ENCODE measurements around the gene PIK3AP1. TPM values are rescaled to one million over a fixed set of nuclear protein-coding genes. Genes with fewer than 3 reads are reported as not detected.

Gene PIK3AP1
- total RNA-seq, 2 experiments from 2014 or later: 0.72 to 1.1 TPM

- no peak overlapping the region for H3K4me3 Mint-ChIP-seq
- H3K27ac Mint-ChIP-seq: no peak overlapping the region
- peaks cover 8% of the 10 kb centered on the region for H3K4me1 Mint-ChIP-seq
- no peaks in the 10 kb centered on the region for H3K9me3 Mint-ChIP-seq
- no peaks in the 10 kb centered on the region for H3K36me3 Mint-ChIP-seq (ENCODE audit: low read depth)
- CTCF ChIA-PET: interaction anchor here (0.5 to 1.4 kb wide), 5 partner anchors 9 to 549 kb away, joined by 3 to 4 read pairs (median 3); no protein-coding TSS in a partner anchor
- H3K27me3 Mint-ChIP-seq: no peaks in the 10 kb centered on the region
- POLR2A ChIA-PET: no interaction called here
- no peak for DNase-seq
These were observed 47.7 kb downstream of the PIK3AP1 start for GRCh38 chr10:96672481-96673175.

- CTCF ChIA-PET: no interaction called here
- Mint-ChIP-seq H3K27me3 (no peaks in the 10 kb centered on the region), H3K36me3 (ENCODE audit: low read depth) (no peaks in the 10 kb centered on the region), H3K4me1 (peaks cover 8% of the 10 kb centered on the region), H3K4me3 (no peak overlapping the region), H3K27ac (no peak overlapping the region), H3K9me3 (no peaks in the 10 kb centered on the region)
- DNase-seq: no peak
- POLR2A ChIA-PET: no interaction called here
These were observed 49.0 kb downstream of the PIK3AP1 start for GRCh38 chr10:96671211-96671890.

GRCh38 chr10:96670786-96671185 is 49.5 kb downstream of the PIK3AP1 start:
- ChIA-PET POLR2A (no interaction called here), CTCF (interaction anchor here (2.0 kb wide), 1 partner anchor 13 kb away, joined by 6 read pairs; no protein-coding TSS in a partner anchor)

GRCh38 chr10:96667401-96667800 is 52.9 kb downstream of the PIK3AP1 start:
- DNase-seq: no peak
- Mint-ChIP-seq H3K36me3 (ENCODE audit: low read depth) (no peaks in the 10 kb centered on the region), H3K27ac (no peak overlapping the region), H3K4me3 (no peak overlapping the region), H3K27me3 (no peaks in the 10 kb centered on the region), H3K9me3 (no peaks in the 10 kb centered on the region), H3K4me1 (peaks cover 4% of the 10 kb centered on the region)
- POLR2A ChIA-PET: no interaction called here
- CTCF ChIA-PET: no interaction called here

More at GRCh38 chr10:96670786-96671185, 49.5 kb downstream of the PIK3AP1 start:
- H3K4me3 Mint-ChIP-seq: no peak overlapping the region
- no peaks in the 10 kb centered on the region for H3K36me3 Mint-ChIP-seq (ENCODE audit: low read depth)
- H3K4me1 Mint-ChIP-seq: peaks cover 8% of the 10 kb centered on the region
- H3K27me3 Mint-ChIP-seq: no peaks in the 10 kb centered on the region
- no peak overlapping the region for H3K27ac Mint-ChIP-seq
- H3K9me3 Mint-ChIP-seq: no peaks in the 10 kb centered on the region
- DNase-seq: no peak

- H3K9me3 Mint-ChIP-seq: no peaks in the 10 kb centered on the region
These were observed 53.6 kb downstream of the PIK3AP1 start for GRCh38 chr10:96666741-96667140.

GRCh38 chr10:96665306-96665705 is 55.0 kb downstream of the PIK3AP1 start:
- Mint-ChIP-seq H3K27ac (no peak overlapping the region), H3K36me3 (ENCODE audit: low read depth) (no peaks in the 10 kb centered on the region), H3K9me3 (no peaks in the 10 kb centered on the region), H3K4me1 (peaks cover 4% of the 10 kb centered on the region), H3K27me3 (no peaks in the 10 kb centered on the region), H3K4me3 (no peak overlapping the region)
- ChIA-PET CTCF (no interaction called here), POLR2A (no interaction called here)
- no peak for DNase-seq

More at GRCh38 chr10:96666741-96667140, 53.6 kb downstream of the PIK3AP1 start:
- POLR2A ChIA-PET: no interaction called here
- Mint-ChIP-seq H3K4me3 (no peak overlapping the region), H3K27ac (no peak overlapping the region), H3K27me3 (no peaks in the 10 kb centered on the region), H3K4me1 (peaks cover 4% of the 10 kb centered on the region), H3K36me3 (ENCODE audit: low read depth) (no peaks in the 10 kb centered on the region)
- CTCF ChIA-PET: no interaction called here
- DNase-seq: no peak

GRCh38 chr10:96664563-96664962 is 55.8 kb downstream of the PIK3AP1 start:
- peaks cover 4% of the 10 kb centered on the region for H3K4me1 Mint-ChIP-seq
- H3K9me3 Mint-ChIP-seq: no peaks in the 10 kb centered on the region
- no peak overlapping the region for H3K4me3 Mint-ChIP-seq
- no peak for DNase-seq
- POLR2A ChIA-PET: no interaction called here
- H3K27me3 Mint-ChIP-seq: no peaks in the 10 kb centered on the region
- H3K36me3 Mint-ChIP-seq (ENCODE audit: low read depth): no peaks in the 10 kb centered on the region
- CTCF ChIA-PET: interaction anchor here (1.5 kb wide), 1 partner anchor 11 kb away, joined by 3 read pairs; no protein-coding TSS in a partner anchor
- no peak overlapping the region for H3K27ac Mint-ChIP-seq

- POLR2A ChIA-PET: no interaction called here
- H3K27me3 Mint-ChIP-seq: no peaks in the 10 kb centered on the region
- no peaks in the 10 kb centered on the region for H3K36me3 Mint-ChIP-seq (ENCODE audit: low read depth)
- no peak for DNase-seq
- H3K4me3 Mint-ChIP-seq: no peak overlapping the region
- CTCF ChIA-PET: interaction anchor here (1.5 kb wide), 1 partner anchor 10 kb away, joined by 3 read pairs; no protein-coding TSS in a partner anchor
- no peaks in the 10 kb centered on the region for H3K9me3 Mint-ChIP-seq
- no peak overlapping the region for H3K27ac Mint-ChIP-seq
- peaks cover 4% of the 10 kb centered on the region for H3K4me1 Mint-ChIP-seq
These were observed 56.5 kb downstream of the PIK3AP1 start for GRCh38 chr10:96663797-96664196.

- ChIA-PET CTCF (no interaction called here), POLR2A (no interaction called here)
- DNase-seq: no peak
- H3K4me1 Mint-ChIP-seq: peaks cover 5% of the 10 kb centered on the region
- H3K4me3 Mint-ChIP-seq: no peak overlapping the region
- no peaks in the 10 kb centered on the region for H3K9me3 Mint-ChIP-seq
- H3K27me3 Mint-ChIP-seq: no peaks in the 10 kb centered on the region
- no peaks in the 10 kb centered on the region for H3K36me3 Mint-ChIP-seq (ENCODE audit: low read depth)
- H3K27ac Mint-ChIP-seq: no peak overlapping the region
These were observed 58.7 kb downstream of the PIK3AP1 start for GRCh38 chr10:96661632-96662031.

GRCh38 chr10:96660297-96660696 is 60.0 kb downstream of the PIK3AP1 start:
- H3K36me3 Mint-ChIP-seq (ENCODE audit: low read depth): no peaks in the 10 kb centered on the region
- no peaks in the 10 kb centered on the region for H3K27me3 Mint-ChIP-seq
- ChIA-PET POLR2A (no interaction called here), CTCF (interaction anchor here (0.7 kb wide), 1 partner anchor 8 kb away, joined by 3 read pairs; no protein-coding TSS in a partner anchor)
- no peak overlapping the region for H3K27ac Mint-ChIP-seq
- no peak for DNase-seq
- H3K4me3 Mint-ChIP-seq: no peak overlapping the region
- H3K9me3 Mint-ChIP-seq: no peaks in the 10 kb centered on the region
- H3K4me1 Mint-ChIP-seq: peaks cover 5% of the 10 kb centered on the region

- ChIA-PET CTCF (no interaction called here), POLR2A (no interaction called here)
- Mint-ChIP-seq H3K9me3 (no peaks in the 10 kb centered on the region), H3K4me1 (peaks cover 2% of the 10 kb centered on the region), H3K27ac (no peak overlapping the region), H3K27me3 (no peaks in the 10 kb centered on the region), H3K4me3 (no peak overlapping the region), H3K36me3 (ENCODE audit: low read depth) (no peaks in the 10 kb centered on the region)
- no peak for DNase-seq
These were observed 61.5 kb downstream of the PIK3AP1 start for GRCh38 chr10:96658844-96659243.

- ChIA-PET POLR2A (no interaction called here), CTCF (no interaction called here)
- peaks cover 3% of the 10 kb centered on the region for H3K4me1 Mint-ChIP-seq
- H3K9me3 Mint-ChIP-seq: no peaks in the 10 kb centered on the region
- H3K4me3 Mint-ChIP-seq: no peak overlapping the region
- no peaks in the 10 kb centered on the region for H3K36me3 Mint-ChIP-seq (ENCODE audit: low read depth)
- H3K27ac Mint-ChIP-seq: no peak overlapping the region
- no peaks in the 10 kb centered on the region for H3K27me3 Mint-ChIP-seq
- no peak for DNase-seq
These were observed 62.9 kb downstream of the PIK3AP1 start for GRCh38 chr10:96657385-96657784.

GRCh38 chr10:96656839-96657238 is 63.5 kb downstream of the PIK3AP1 start:
- ChIA-PET CTCF (no interaction called here), POLR2A (no interaction called here)

More at GRCh38 chr10:96656839-96657238, 63.5 kb downstream of the PIK3AP1 start:
- no peaks in the 10 kb centered on the region for H3K27me3 Mint-ChIP-seq
- H3K27ac Mint-ChIP-seq: no peak overlapping the region
- DNase-seq: no peak
- no peak overlapping the region for H3K4me3 Mint-ChIP-seq
- H3K36me3 Mint-ChIP-seq (ENCODE audit: low read depth): no peaks in the 10 kb centered on the region
- H3K4me1 Mint-ChIP-seq: peaks cover 9% of the 10 kb centered on the region
- no peaks in the 10 kb centered on the region for H3K9me3 Mint-ChIP-seq

Measured in activated CD4-positive, alpha-beta T cell treated with anti-CD3 and anti-CD28 coated beads, Interleukin-2, amount 10 ng/mL, durations not matched to agents 7 days and 5 days (primary cell).